Measurements from ENCODE around the gene GET4. TPM values are rescaled to one million over a fixed set of nuclear protein-coding genes. Genes with fewer than 3 reads are reported as not detected.

The GET4 gene
- total RNA-seq, 4 donors from 2014 or later: 29.8 to 50.2 (median 38.3) TPM

GRCh38 chr7:891805-892204, 15.5 kb downstream of the GET4 start:
- Histone ChIP-seq H3K27ac (no peak overlapping the region), H3K27me3 (no peaks in the 10 kb centered on the region), H3K4me1 (no peaks in the 10 kb centered on the region), H3K4me3 (no peak overlapping the region), H3K9me3 (no peaks in the 10 kb centered on the region), H3K36me3 (peaks cover 19 to 92% (median 43%) of the 10 kb centered on the region in 3 donors)
- TF ChIP-seq EP300 (IDR thresholded peaks at IDR 0.05) (no peak), POLR2A (IDR thresholded peaks at IDR 0.05) (no peak), CTCF (IDR thresholded peaks at IDR 0.05) (no peak)
- WGBS, 2 donors: 92 to 95% methylated on average over 20 of the region's 20 CpGs
- no peak for DNase-seq (ENCODE audit: low spot score in 2 of 2)

- TF ChIP-seq CTCF (IDR thresholded peaks at IDR 0.05) (no peak), EP300 (IDR thresholded peaks at IDR 0.05) (no peak), POLR2A (IDR thresholded peaks at IDR 0.05) (no peak)
- DNase-seq (ENCODE audit: low spot score in 2 of 2): no peak
- H3K4me3 ChIP-seq: no peak overlapping the region
- 92 to 93% methylated on average over 48 of the region's 48 CpGs for WGBS, 2 donors
- peaks cover 0 to 8% (median 2%) of the 10 kb centered on the region in 4 donors for H3K4me1 ChIP-seq
- H3K27ac ChIP-seq: no peak overlapping the region
- no peaks in the 10 kb centered on the region for H3K9me3 ChIP-seq
- H3K27me3 ChIP-seq: no peaks in the 10 kb centered on the region
- H3K36me3 ChIP-seq: peaks cover 17 to 92% (median 42%) of the 10 kb centered on the region in 3 donors
Measured at GRCh38 chr7:892648-893593, 16.6 kb downstream of the GET4 start.

GRCh38 chr7:893686-894085, 17.3 kb downstream of the GET4 start:
- TF ChIP-seq CTCF (IDR thresholded peaks at IDR 0.05) (no peak), POLR2A (IDR thresholded peaks at IDR 0.05) (no peak), EP300 (IDR thresholded peaks at IDR 0.05) (no peak)
- Histone ChIP-seq H3K4me1 (peaks cover 0 to 11% (median 2%) of the 10 kb centered on the region in 4 donors), H3K36me3 (peaks cover 14 to 92% (median 34%) of the 10 kb centered on the region in 3 donors), H3K9me3 (no peaks in the 10 kb centered on the region), H3K27ac (no peak overlapping the region), H3K4me3 (no peak overlapping the region), H3K27me3 (no peaks in the 10 kb centered on the region)
- WGBS, 2 donors: 90 to 92% methylated on average over 17 to 19 of the region's 19 CpGs
- DNase-seq (ENCODE audit: low spot score in 2 of 2): no peak

- peaks cover 12 to 92% (median 30%) of the 10 kb centered on the region in 3 donors for H3K36me3 ChIP-seq
- no peaks in the 10 kb centered on the region for H3K9me3 ChIP-seq
- no peak overlapping the region for H3K4me3 ChIP-seq
- peaks cover 0 to 16% (median 2%) of the 10 kb centered on the region in 4 donors for H3K4me1 ChIP-seq
- 94% methylated on average over 29 to 40 of the region's 40 CpGs for WGBS, 2 donors
- H3K27ac ChIP-seq: no peak overlapping the region
- no peak for DNase-seq (ENCODE audit: low spot score in 2 of 2)
- no peaks in the 10 kb centered on the region for H3K27me3 ChIP-seq
- TF ChIP-seq EP300 (IDR thresholded peaks at IDR 0.05) (no peak), CTCF (IDR thresholded peaks at IDR 0.05) (no peak), POLR2A (IDR thresholded peaks at IDR 0.05) (no peak)
Measured at GRCh38 chr7:894164-894867, 18.0 kb downstream of the GET4 start.
